GM06990 (cell line): ENCODE measurements around the gene RPL15.
"Not testable (repeated sequence)": the region's sequence is repeated elsewhere in the genome, so short reads cannot be mapped to it uniquely, and the experiment has no call there.

Source experiments
- DNase-seq: peaks from one replicate; pipeline ENCODE4 v3.0.0-alpha.2; 2011; ENCODE audit not compliant: insufficient read length; ENCODE audit errors: extremely low read depth
- H3K27me3 ChIP-seq: replicated peaks from 2 replicates; pipeline ENCODE4 v1.6.0; 2011; ENCODE audit warnings: low read length; ENCODE audit not compliant: control insufficient read depth, insufficient read depth
- H3K36me3 ChIP-seq: 2 replicates; pipeline ENCODE4 v1.5.1; 2011; ENCODE audit warnings: low read length; ENCODE audit not compliant: control insufficient read depth, insufficient read depth
- H3K4me3 ChIP-seq: replicated peaks from 2 replicates; pipeline ENCODE4 v1.5.1; 2011; ENCODE audit warnings: low read depth, mild to moderate bottlenecking, control low read depth, low read length
- CTCF ChIP-seq: IDR thresholded peaks from 2 replicates; pipeline ENCODE4 v1.5.1; 2011; ENCODE audit warnings: low read length, control low read depth, mild to moderate bottlenecking, inconsistent platforms; ENCODE audit not compliant: insufficient read depth, poor library complexity, severe bottlenecking

The RPL15 gene

GRCh38 chr3:23877329-23877980, 39.5 kb upstream of the RPL15 start:
- no peak for TF ChIP-seq CTCF
- Histone ChIP-seq H3K4me3 (no peak overlapping the region), H3K27me3 (no peaks in the 10 kb centered on the region), H3K36me3 (no peaks in the 10 kb centered on the region)
- DNase-seq = no peak

GRCh38 chr3:23879485-23879884, 37.4 kb upstream of the RPL15 start:
- H3K4me3 ChIP-seq = no peak overlapping the region
- no peak for DNase-seq
- H3K27me3 ChIP-seq = no peaks in the 10 kb centered on the region
- H3K36me3 ChIP-seq = no peaks in the 10 kb centered on the region
- TF ChIP-seq CTCF = no peak

- no peak for TF ChIP-seq CTCF
- Histone ChIP-seq H3K4me3 (no peak overlapping the region), H3K27me3 (no peaks in the 10 kb centered on the region), H3K36me3 (no peaks in the 10 kb centered on the region; the same call in 1 of the 2 replicates)
- no peak for DNase-seq
Observed at GRCh38 chr3:23880703-23881339, 36.1 kb upstream of the RPL15 start.

GRCh38 chr3:23881993-23882392, 34.9 kb upstream of the RPL15 start:
- DNase-seq, H3K27me3 ChIP-seq, H3K4me3 ChIP-seq, H3K36me3 ChIP-seq: not testable (repeated sequence)

GRCh38 chr3:23882487-23882918, 34.4 kb upstream of the RPL15 start:
- no peak for TF ChIP-seq CTCF

GRCh38 chr3:23884481-23884880, 32.5 kb upstream of the RPL15 start:
- no peak for DNase-seq
- Histone ChIP-seq H3K36me3 (no peaks in the 10 kb centered on the region; the same call in 1 of the 2 replicates), H3K4me3 (no peak overlapping the region), H3K27me3 (no peaks in the 10 kb centered on the region)
- no peak for TF ChIP-seq CTCF

More at GRCh38 chr3:23882487-23882918, 34.4 kb upstream of the RPL15 start:
- H3K27me3 ChIP-seq = no peaks in the 10 kb centered on the region
- no peak overlapping the region for H3K4me3 ChIP-seq
- H3K36me3 ChIP-seq = no peaks in the 10 kb centered on the region; the same call in 1 of the 2 replicates
- no peak for DNase-seq
